ENCODE results near the gene PTPRA. TPM values are rescaled to one million over a fixed set of nuclear protein-coding genes. Genes with fewer than 3 reads are reported as not detected.

The PTPRA gene
- total RNA-seq, 2 donors from 2014 or later: 36.7 to 42.7 TPM

- no peak for TF ChIP-seq CTCF (IDR thresholded peaks at IDR 0.05)
- Histone ChIP-seq H3K4me3 (no peak overlapping the region), H3K9me3 (no peaks in the 10 kb centered on the region), H3K27me3 (replicated peaks; ENCODE audit: insufficient read depth) (no peaks in the 10 kb centered on the region), H3K36me3 (no peaks in the 10 kb centered on the region), H3K27ac (no peak overlapping the region), H3K4me1 (ENCODE audit: control insufficient read depth in 1 of 2, low read depth in 2 of 2) (peaks cover 7 to 26% of the 10 kb centered on the region in 2 donors)
- ATAC-seq (ENCODE audit: insufficient number of reproducible peaks, low FRiP score, low read depth): no peak
- no peak for DNase-seq (ENCODE audit: low spot score)
These were observed 5.9 kb downstream of the PTPRA start for GRCh38 chr20:2879146-2879545.

GRCh38 chr20:2880650-2881049 is 7.4 kb downstream of the PTPRA start:
- H3K27ac ChIP-seq: no peak overlapping the region
- peaks cover 0 to 11% of the 10 kb centered on the region in 2 donors for H3K4me1 ChIP-seq (ENCODE audit: control insufficient read depth in 1 of 2, low read depth in 2 of 2)
- H3K4me3 ChIP-seq: no peak overlapping the region
- no peak for TF ChIP-seq CTCF (IDR thresholded peaks at IDR 0.05)
- no peaks in the 10 kb centered on the region for H3K9me3 ChIP-seq
- H3K27me3 ChIP-seq (replicated peaks; ENCODE audit: insufficient read depth): no peaks in the 10 kb centered on the region
- no peak for ATAC-seq (ENCODE audit: insufficient number of reproducible peaks, low FRiP score, low read depth)
- H3K36me3 ChIP-seq: no peaks in the 10 kb centered on the region
- DNase-seq (ENCODE audit: low spot score): no peak

GRCh38 chr20:2883726-2884637 is 10.7 kb downstream of the PTPRA start:
- Histone ChIP-seq H3K4me1 (ENCODE audit: control insufficient read depth in 1 of 2, low read depth in 2 of 2) (peaks cover 0 to 2% of the 10 kb centered on the region in 2 donors), H3K27me3 (replicated peaks; ENCODE audit: insufficient read depth) (no peaks in the 10 kb centered on the region), H3K27ac (no peak overlapping the region), H3K9me3 (no peaks in the 10 kb centered on the region), H3K36me3 (no peaks in the 10 kb centered on the region), H3K4me3 (no peak overlapping the region)
- TF ChIP-seq CTCF (IDR thresholded peaks at IDR 0.05): no peak
- DNase-seq (ENCODE audit: low spot score): no peak
- ATAC-seq (ENCODE audit: insufficient number of reproducible peaks, low FRiP score, low read depth): no peak

GRCh38 chr20:2887715-2888114 is 14.4 kb downstream of the PTPRA start:
- Histone ChIP-seq H3K36me3 (no peaks in the 10 kb centered on the region), H3K9me3 (no peaks in the 10 kb centered on the region), H3K4me1 (ENCODE audit: control insufficient read depth in 1 of 2, low read depth in 2 of 2) (no peaks in the 10 kb centered on the region), H3K27me3 (replicated peaks; ENCODE audit: insufficient read depth) (no peaks in the 10 kb centered on the region), H3K4me3 (no peak overlapping the region), H3K27ac (no peak overlapping the region)
- DNase-seq (ENCODE audit: low spot score) (no peak), ATAC-seq (ENCODE audit: insufficient number of reproducible peaks, low FRiP score, low read depth) (no peak)
- TF ChIP-seq CTCF (IDR thresholded peaks at IDR 0.05): no peak

- no peak for TF ChIP-seq CTCF (IDR thresholded peaks at IDR 0.05)
- DNase-seq (ENCODE audit: low spot score) (no peak), ATAC-seq (ENCODE audit: insufficient number of reproducible peaks, low FRiP score, low read depth) (no peak)
- Histone ChIP-seq H3K27ac (no peak overlapping the region), H3K9me3 (no peaks in the 10 kb centered on the region), H3K27me3 (replicated peaks; ENCODE audit: insufficient read depth) (no peaks in the 10 kb centered on the region), H3K36me3 (no peaks in the 10 kb centered on the region), H3K4me3 (no peak overlapping the region), H3K4me1 (ENCODE audit: control insufficient read depth in 1 of 2, low read depth in 2 of 2) (no peaks in the 10 kb centered on the region)
These were observed 15.1 kb downstream of the PTPRA start for GRCh38 chr20:2888224-2888955.

All from thoracic aorta (tissue), 2 donors.